Neuronal stem cell (in vitro differentiated cells): ENCODE data around the gene LRRC49.

Source experiments
- DNase-seq: peaks from one replicate; pipeline ENCODE4 v3.0.0-alpha.2; 2013; ENCODE audit warnings: low spot score
- H2AFZ ChIP-seq: one replicate; pipeline ENCODE4 v1.6.1; 2013; ENCODE audit warnings: mild to moderate bottlenecking, low read length, inconsistent platforms
- H2AK5ac ChIP-seq: 2 replicates; pipeline ENCODE4 v1.6.1; 2013; ENCODE audit warnings: low read depth, mild to moderate bottlenecking, inconsistent platforms, low read length, moderate library complexity, mixed read lengths
- H2BK120ac ChIP-seq: 2 replicates; pipeline ENCODE4 v1.6.1; 2013; ENCODE audit warnings: low read depth, mild to moderate bottlenecking, inconsistent platforms, low read length, moderate library complexity, mixed read lengths
- H2BK12ac ChIP-seq: one replicate; pipeline ENCODE4 v1.6.1; 2013; ENCODE audit warnings: low read length, inconsistent platforms
- H2BK15ac ChIP-seq: 2 replicates; pipeline ENCODE4 v1.6.1; 2013; ENCODE audit warnings: mild to moderate bottlenecking, low read length, inconsistent platforms, mixed read lengths
- H2BK5ac ChIP-seq: one replicate; pipeline ENCODE4 v1.6.1; 2013; ENCODE audit warnings: inconsistent platforms, mild to moderate bottlenecking, low read length, moderate library complexity
- H3K14ac ChIP-seq: one replicate; pipeline ENCODE4 v1.6.1; 2013; ENCODE audit warnings: low read length, inconsistent platforms
- H3K18ac ChIP-seq: 2 replicates; pipeline ENCODE4 v1.6.1; 2013; ENCODE audit warnings: low read length, inconsistent platforms
- H3K23ac ChIP-seq: 2 replicates; pipeline ENCODE4 v1.6.1; 2013; ENCODE audit warnings: low read depth, mild to moderate bottlenecking, mixed read lengths, low read length, inconsistent platforms; ENCODE audit not compliant: poor library complexity
- H3K27ac ChIP-seq: replicated peaks from 3 replicates; pipeline ENCODE4 v1.5.1; 2013; ENCODE audit warnings: low read length, inconsistent platforms
- H3K27me3 ChIP-seq, 3 experiments: 2 replicates each; pipeline ENCODE4 v1.6.1; 2013; ENCODE audit warnings: low read length in 3 of 3, mild to moderate bottlenecking in 2 of 3, inconsistent platforms in 1 of 3, low read depth in 1 of 3, mixed read lengths in 1 of 3, moderate library complexity in 1 of 3; ENCODE audit not compliant: control insufficient read depth in 3 of 3, insufficient read depth in 3 of 3
- H3K36me3 ChIP-seq, 2 donors: replicated peaks in 1 of 2; 2 replicates each; pipeline ENCODE4 v1.6.1; 2013; ENCODE audit warnings: low read length in 2 of 2; ENCODE audit not compliant: control insufficient read depth in 2 of 2, insufficient read depth in 2 of 2
- H3K4ac ChIP-seq: 2 replicates; pipeline ENCODE4 v1.6.1; 2013; ENCODE audit warnings: inconsistent platforms, mild to moderate bottlenecking, low read length, moderate library complexity
- H3K4me1 ChIP-seq, 2 donors: 1 replicate in 1 of 2; 2 replicates in 1 of 2; pipeline ENCODE4 v1.6.1; 2013; ENCODE audit warnings: low read length in 2 of 2, low read depth in 1 of 2; ENCODE audit not compliant: control insufficient read depth in 2 of 2, insufficient read depth in 1 of 2
- H3K4me2 ChIP-seq: one replicate; pipeline ENCODE4 v1.6.1; 2013; ENCODE audit warnings: mild to moderate bottlenecking, low read length, inconsistent platforms; ENCODE audit not compliant: insufficient read depth, poor library complexity, severe bottlenecking
- H3K4me3 ChIP-seq, 2 donors: 2 replicates each; pipeline ENCODE4 v1.5.1; 2013; ENCODE audit warnings: low read length in 2 of 2, mild to moderate bottlenecking in 2 of 2, inconsistent platforms in 1 of 2, moderate library complexity in 1 of 2
- H3K79me1 ChIP-seq: one replicate; pipeline ENCODE4 v1.6.1; 2013; ENCODE audit warnings: low read depth, mild to moderate bottlenecking, inconsistent platforms, low read length, moderate library complexity
- H3K9ac ChIP-seq: one replicate; pipeline ENCODE4 v1.6.1; 2013; ENCODE audit warnings: mild to moderate bottlenecking, low read depth, low read length, inconsistent platforms; ENCODE audit not compliant: poor library complexity
- H3K9me3 ChIP-seq, 2 donors: replicated peaks in 1 of 2; 2 replicates each; pipeline versions ENCODE3 to v1.6.1; 2013; ENCODE audit warnings: low read length in 2 of 2, mild to moderate bottlenecking in 2 of 2, inconsistent platforms in 1 of 2, low read depth in 1 of 2, mixed read lengths in 1 of 2, moderate library complexity in 1 of 2; ENCODE audit not compliant: control insufficient read depth in 2 of 2, insufficient read depth in 1 of 2
- H4K8ac ChIP-seq: one replicate; pipeline ENCODE4 v1.6.1; 2013; ENCODE audit warnings: low read depth, mild to moderate bottlenecking, inconsistent platforms, low read length, moderate library complexity
- H4K91ac ChIP-seq: one replicate; pipeline ENCODE4 v1.6.1; 2013; ENCODE audit warnings: low read length, low read depth, mild to moderate bottlenecking, inconsistent platforms; ENCODE audit not compliant: poor library complexity
- WGBS, 2 donors: extraction: QIAGEN DNeasy Blood & Tissue Kit; methylation state at CpG; one replicate each; pipeline ENCODE4 v1.1.7; 2013; ENCODE audit warnings: missing lambda C conversion rate in 2 of 2, mixed read lengths in 1 of 2; ENCODE audit not compliant: insufficient read length in 2 of 2, insufficient replicate concordance in 1 of 2; ENCODE audit errors: extremely low coverage in 2 of 2; 5-methylcytosine and 5-hydroxymethylcytosine counted together

LRRC49 gene

DNA sequence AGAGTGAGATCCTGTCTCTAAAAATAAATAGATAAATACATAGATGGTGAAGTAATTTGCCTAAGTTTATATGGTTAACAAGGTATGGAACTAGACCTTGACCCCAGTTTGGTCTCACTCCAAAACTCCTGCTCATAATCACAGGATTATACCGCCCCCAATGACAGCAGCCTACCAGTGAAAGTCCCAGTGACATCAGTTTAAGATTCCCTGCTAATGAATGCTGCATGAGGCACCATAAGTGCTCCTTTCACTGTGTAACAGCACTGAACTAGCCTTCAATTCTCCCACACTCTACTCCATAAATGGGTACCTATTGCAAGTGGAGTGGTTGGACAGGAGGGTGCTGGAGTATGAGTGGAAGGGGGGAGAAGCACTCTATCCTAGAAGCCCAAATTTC, 199.0 kb downstream of the LRRC49 start:
- no peaks in the 10 kb centered on the region for H3K36me3 ChIP-seq
- H3K18ac ChIP-seq: no peak overlapping the region
- H3K9ac ChIP-seq: no peak overlapping the region

GRCh38 chr15:71092056-71092600, 199.5 kb downstream of the LRRC49 start:
- H3K4me3 ChIP-seq: no peak overlapping the region
- DNase-seq: no peak
- H3K14ac ChIP-seq: no peak overlapping the region
- no peaks in the 10 kb centered on the region for H3K4me1 ChIP-seq
- H4K8ac ChIP-seq: no peak overlapping the region
- no peak overlapping the region for H3K27ac ChIP-seq
- WGBS, 2 donors: no CpG with 5 or more reads among the region's 7 CpGs
- H2BK15ac ChIP-seq: no peak overlapping the region
- no peak overlapping the region for H4K91ac ChIP-seq
- no peak overlapping the region for H2AK5ac ChIP-seq
- H3K79me1 ChIP-seq: no peaks in the 10 kb centered on the region
- H3K23ac ChIP-seq: no peak overlapping the region
- no peak overlapping the region for H2BK12ac ChIP-seq
- H3K9me3 ChIP-seq: no peaks in the 10 kb centered on the region
- H3K9ac ChIP-seq: no peak overlapping the region
- no peak overlapping the region for H2BK5ac ChIP-seq
- no peak overlapping the region for H2BK120ac ChIP-seq
- no peak overlapping the region for H3K4me2 ChIP-seq
- H2AFZ ChIP-seq: no peak overlapping the region
- no peaks in the 10 kb centered on the region for H3K36me3 ChIP-seq
- H3K4ac ChIP-seq: no peak overlapping the region
- H3K27me3 ChIP-seq: no peaks in the 10 kb centered on the region
- no peak overlapping the region for H3K18ac ChIP-seq

More for the DNA sequence above, 199.0 kb downstream of the LRRC49 start:
- Histone ChIP-seq H2BK120ac (no peak overlapping the region), H4K8ac (no peak overlapping the region), H2BK15ac (no peak overlapping the region), H2BK12ac (no peak overlapping the region), H3K23ac (no peak overlapping the region), H3K27me3 (no peaks in the 10 kb centered on the region), H2BK5ac (no peak overlapping the region), H3K9me3 (no peaks in the 10 kb centered on the region), H3K4me3 (no peak overlapping the region), H2AFZ (no peak overlapping the region), H4K91ac (no peak overlapping the region), H3K4me1 (no peaks in the 10 kb centered on the region), H3K14ac (no peak overlapping the region), H3K4me2 (no peak overlapping the region), H3K79me1 (no peaks in the 10 kb centered on the region), H2AK5ac (no peak overlapping the region), H3K27ac (no peak overlapping the region), H3K4ac (no peak overlapping the region)
- no CpG with 5 or more reads among the region's 1 CpG for WGBS, 2 donors
- no peak for DNase-seq

DNA sequence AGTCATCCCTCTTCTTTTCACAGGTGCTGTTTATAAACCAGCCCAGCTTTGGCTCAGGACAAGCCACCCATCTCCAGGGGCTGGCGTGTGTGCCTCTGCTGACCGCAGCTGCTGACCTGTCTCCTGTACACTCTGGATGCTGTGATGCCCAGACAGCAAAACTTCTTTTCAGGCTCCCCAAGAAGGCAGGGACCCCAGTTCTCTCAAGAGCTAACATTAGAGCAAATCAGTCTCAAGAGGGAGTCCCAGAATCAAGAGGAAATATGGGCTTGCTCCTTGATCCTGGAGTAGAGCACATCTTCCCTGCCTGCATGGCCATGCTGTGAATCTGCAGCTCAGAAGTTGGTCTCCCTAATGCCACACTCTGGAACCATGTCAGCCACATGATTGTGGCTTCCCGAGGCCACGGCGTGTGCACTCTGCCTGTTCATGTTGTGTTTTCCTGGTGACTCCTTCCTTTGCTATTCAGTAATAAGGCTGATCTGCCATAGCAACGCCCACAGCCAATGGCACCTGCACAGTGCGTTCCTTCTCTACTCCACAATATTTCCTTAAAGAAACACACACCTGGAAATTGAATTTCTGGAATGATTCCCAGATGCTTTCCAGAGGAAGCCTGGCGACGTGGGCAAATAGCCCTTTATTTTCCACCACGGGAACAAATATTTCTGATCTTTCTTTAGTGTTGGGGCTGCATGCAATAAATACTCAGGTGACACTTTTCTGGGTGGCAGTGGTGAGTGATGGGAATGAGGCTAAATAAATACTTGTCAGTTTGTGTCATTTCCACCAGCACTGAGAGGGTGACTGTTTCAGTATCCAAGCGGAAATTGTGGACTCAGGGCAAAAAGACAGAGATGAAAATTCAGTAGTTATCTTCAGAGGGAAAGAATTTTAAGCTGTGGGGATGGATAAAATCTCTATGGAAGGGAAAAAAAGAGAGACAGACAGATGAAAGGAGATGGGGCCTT, 200.7 kb downstream of the LRRC49 start:
- Histone ChIP-seq H3K4me3 (no peak overlapping the region), H2BK15ac (no peak overlapping the region), H2BK5ac (no peak overlapping the region), H3K9me3 (no peaks in the 10 kb centered on the region), H2BK12ac (no peak overlapping the region), H4K91ac (no peak overlapping the region), H3K4ac (no peak overlapping the region), H2BK120ac (no peak overlapping the region), H4K8ac (no peak overlapping the region), H3K23ac (no peak overlapping the region), H2AK5ac (no peak overlapping the region), H3K27ac (no peak overlapping the region), H3K27me3 (no peaks in the 10 kb centered on the region), H3K4me2 (no peak overlapping the region), H3K4me1 (no peaks in the 10 kb centered on the region), H3K79me1 (no peaks in the 10 kb centered on the region), H3K18ac (no peak overlapping the region), H3K9ac (no peak overlapping the region), H3K14ac (no peak overlapping the region), H2AFZ (no peak overlapping the region), H3K36me3 (no peaks in the 10 kb centered on the region)
- WGBS, 2 donors: no CpG with 5 or more reads among the region's 11 CpGs
- no peak for DNase-seq

DNA sequence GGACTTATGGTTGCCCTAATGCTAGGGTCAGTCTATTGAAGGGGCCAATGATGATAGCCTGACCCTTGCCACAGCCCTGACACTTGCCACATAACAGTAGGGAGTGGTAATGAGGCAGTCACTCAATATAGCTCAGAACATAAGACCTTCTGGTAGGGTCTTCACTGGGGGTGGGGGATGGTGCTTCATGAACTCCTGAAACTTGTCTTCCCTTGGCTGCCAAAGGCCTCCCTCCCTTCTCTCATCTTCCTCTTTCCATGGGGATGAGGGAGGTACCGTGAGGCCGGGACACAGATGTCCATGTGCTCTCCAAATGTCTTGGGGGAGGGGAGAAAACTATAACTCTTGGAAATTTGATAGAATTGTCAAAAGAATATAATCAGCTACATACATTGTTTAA, 201.5 kb downstream of the LRRC49 start:
- Histone ChIP-seq H2AK5ac (no peak overlapping the region), H2BK15ac (no peak overlapping the region), H3K4ac (no peak overlapping the region), H3K9ac (no peak overlapping the region), H2BK12ac (no peak overlapping the region), H3K27me3 (no peaks in the 10 kb centered on the region), H4K91ac (no peak overlapping the region), H3K79me1 (no peaks in the 10 kb centered on the region), H2BK5ac (no peak overlapping the region), H3K18ac (no peak overlapping the region), H3K23ac (no peak overlapping the region), H3K14ac (peak overlapping the region; percentile 17), H3K36me3 (no peaks in the 10 kb centered on the region), H2BK120ac (no peak overlapping the region), H3K4me1 (no peaks in the 10 kb centered on the region), H3K4me3 (no peak overlapping the region), H2AFZ (no peak overlapping the region), H3K27ac (no peak overlapping the region), H3K4me2 (no peak overlapping the region), H3K9me3 (no peaks in the 10 kb centered on the region), H4K8ac (no peak overlapping the region)
- no peak for DNase-seq
- no CpG with 5 or more reads among the region's 2 CpGs for WGBS, 2 donors
